GM19372 (cell line): ENCODE measurements around the gene POLR2H.
A peak's percentile ranks its signal among the peaks of the same experiment; 100 is the strongest.

Experiments
- ATAC-seq: cut with Tn5 transposase; IDR thresholded peaks from one replicate; pipeline ENCODE4 v1.9.1; 2021; ENCODE audit warnings: mild to moderate bottlenecking, low read depth, moderate library complexity; ENCODE audit not compliant: unreplicated experiment

POLR2H gene

DNA sequence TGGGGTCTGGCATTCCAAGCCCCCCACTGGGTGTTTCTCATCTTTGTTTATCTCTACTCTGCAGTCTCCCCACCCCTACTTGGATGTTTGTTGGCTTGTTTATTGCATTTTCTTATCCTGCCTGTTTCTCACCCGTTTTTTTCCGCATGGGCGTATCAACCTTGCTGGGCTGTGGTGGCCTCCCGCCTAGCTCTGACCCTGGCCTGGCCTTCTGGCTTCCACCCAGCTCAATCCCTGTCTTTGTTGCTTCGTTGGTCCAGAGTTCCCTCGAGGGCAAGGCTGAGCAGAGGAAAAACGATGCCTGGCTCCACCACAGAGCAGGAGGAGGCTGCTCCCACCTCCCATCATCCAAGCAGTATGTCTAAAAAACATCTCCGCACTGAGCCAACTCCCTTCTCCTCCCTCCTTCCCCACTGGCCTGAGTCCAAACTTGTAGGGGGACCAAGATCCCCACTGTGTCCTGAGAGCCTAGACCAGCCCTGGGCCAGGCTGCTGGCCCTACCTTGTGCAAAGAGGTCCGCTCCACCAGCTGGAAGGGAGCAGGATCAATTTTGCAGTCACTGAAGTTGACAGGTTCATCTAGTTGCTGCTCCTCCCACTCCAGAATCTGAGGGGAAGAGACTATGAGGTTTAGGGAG is 9.9 kb upstream of the POLR2H start:
- no peak for ATAC-seq

GRCh38 chr3:184352149-184352785 is 9.2 kb upstream of the POLR2H start:
- ATAC-seq = no peak

DNA sequence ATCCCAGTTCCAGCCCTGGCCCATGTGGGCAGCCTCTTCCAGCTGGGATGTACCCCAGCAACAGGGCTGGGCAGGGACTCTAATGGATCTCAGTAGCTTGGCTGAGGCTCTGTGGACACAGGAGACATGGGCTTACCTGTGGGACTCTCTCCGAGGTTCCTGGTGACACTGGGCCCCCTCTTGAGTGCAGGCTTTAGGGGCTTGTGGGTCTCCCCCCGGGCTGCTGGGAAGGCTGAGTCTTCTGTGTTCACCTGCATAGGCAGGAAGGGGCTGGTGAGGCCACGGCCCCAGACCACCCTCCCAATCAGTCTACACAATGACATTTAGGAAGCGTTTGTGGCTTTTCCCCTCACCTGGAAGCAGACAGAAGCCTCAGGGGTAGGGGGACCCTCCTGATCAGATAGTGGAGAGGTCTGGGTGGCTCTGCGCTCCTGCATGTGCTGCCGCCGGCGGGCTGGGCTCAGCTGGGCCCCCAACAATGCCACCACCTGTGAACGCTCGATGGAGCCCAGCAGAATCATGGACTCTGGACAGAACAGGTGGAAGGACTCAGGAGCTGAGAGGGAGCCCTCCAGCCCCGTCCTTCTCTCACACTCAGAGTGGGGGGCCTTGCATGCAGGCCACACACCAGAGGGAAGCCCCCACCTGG is 8.5 kb upstream of the POLR2H start:
- no peak for ATAC-seq

DNA sequence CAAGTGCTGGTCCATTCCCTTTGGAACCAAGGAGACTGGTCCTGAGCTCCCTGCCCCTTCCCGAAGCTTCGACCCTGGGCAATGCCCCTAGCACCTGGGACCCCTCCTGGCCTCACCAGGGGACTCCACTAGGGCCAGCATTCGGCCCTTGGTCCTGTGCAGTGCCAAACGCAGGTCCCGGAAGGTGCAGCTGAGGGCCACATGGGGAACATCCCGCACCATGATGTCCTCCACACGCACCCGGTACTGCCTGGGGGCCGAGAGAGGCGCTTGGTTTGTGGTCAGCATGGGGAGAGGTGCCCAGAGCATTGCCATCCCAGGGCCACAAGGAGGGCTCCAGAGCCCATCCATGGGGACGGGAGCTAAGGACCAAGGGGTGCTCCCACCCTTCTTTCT is 8.0 kb upstream of the POLR2H start:
- ATAC-seq = no peak

DNA sequence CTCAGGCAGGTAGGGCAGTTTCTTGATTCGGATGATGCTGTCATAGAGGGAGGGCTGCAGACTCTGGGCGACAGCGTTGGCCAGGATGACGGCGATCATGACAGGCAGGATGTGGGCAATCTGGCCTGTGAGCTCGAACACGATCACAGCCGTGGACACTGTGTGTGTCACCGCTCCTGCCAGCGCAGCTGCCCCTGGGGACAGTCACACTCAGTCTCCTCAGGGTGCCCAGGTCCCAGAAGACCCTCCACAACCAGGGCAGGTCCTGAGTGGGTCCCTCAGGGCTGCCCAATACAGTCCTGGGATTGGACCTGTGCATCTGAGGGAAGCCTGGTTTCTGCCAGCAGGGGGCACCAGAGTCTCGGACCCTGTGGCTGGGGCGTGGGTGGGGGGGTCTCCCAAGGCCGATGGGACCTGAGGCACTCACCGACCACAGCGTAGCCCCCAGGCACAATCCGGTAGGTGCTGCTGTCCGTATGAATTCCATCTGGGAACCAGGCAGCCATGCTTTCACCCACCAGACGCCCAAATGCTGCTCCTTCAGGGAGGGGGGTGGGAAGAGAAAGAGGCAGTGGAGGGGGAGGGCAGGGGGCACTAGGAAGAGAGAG is 7.3 kb upstream of the POLR2H start:
- ATAC-seq = peak; percentile 49

- no peak for ATAC-seq
Observed at GRCh38 chr3:184354754-184355153, 6.8 kb upstream of the POLR2H start.

DNA sequence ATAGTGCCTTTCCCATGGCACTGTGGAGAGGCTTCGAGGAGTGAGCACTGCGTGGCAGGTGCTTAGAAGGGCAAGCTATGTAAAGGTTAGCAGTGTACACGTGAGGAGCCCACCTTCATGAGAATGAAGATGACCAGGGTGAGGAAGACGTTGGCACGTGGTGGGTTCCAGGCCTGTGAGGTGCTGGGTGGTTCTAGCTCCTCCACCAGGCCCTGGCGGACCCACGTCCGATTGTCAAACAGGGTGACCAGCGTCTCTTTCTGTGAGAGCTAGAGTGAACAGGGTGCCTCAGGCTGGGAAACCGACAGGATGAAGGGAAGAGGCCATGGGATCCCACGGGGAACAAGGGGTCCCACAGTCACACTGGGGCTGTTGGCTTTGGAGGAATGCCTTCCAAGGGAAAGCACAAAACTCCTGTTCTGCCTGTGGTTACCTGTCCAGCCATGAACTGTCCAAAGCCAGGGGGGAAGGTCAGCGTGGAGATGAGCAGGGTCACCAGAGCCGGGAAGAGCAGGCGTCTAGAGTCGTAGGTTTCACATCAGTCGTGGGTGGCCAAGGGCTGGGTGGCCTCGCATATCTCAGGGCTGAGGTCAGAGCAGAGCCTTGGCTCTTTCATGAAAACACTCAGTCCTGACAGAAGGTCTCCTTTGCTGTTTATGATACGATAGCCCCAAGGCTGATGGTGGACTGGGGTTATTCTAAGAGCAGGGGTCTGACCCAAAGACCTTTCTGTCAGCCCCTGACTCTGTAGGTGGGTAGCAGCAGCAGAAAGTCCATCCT is 6.1 kb upstream of the POLR2H start:
- ATAC-seq = no peak

DNA sequence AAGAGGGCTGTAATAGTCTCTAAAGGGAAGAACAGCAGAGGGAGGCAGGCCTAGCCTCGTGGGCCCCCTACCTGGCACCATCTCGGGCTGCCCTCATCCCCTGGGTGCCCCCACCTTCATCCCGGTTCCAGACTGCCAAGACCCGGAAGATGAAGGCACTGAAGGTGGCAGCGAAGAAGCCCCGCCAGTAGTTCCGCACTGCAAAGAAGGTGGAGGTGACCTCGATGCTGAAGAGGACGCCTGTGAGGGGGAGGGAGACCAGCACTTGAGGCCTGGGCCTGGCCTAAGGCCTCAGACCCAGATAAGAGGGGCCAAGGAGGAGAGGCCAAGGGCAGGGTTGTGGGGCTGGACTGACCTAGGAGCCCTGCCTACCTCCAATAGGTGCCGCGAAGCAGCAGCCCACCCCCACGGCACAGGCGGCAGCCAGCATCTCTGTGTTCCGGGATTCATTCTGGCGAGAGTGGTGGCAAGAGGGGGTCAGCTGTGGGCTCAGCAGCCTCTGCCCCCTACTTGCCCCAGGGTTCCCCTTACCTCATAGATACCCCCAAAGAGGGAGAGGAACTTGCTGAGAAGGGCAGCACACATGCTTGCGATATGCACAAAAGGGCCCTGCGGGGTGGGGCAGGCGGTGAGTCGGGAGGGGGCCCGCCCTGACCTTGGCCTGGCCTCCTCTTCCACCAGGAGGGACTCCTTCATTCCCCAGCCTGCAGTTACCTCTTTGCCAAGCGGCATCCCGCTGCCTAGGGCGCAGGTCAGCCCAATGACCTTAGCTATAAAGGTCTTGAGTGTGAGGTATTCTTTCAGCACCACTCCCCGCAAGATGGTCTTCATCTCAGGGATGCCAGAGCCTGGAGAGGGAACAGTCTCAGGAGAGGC is 4.0 kb upstream of the POLR2H start:
- no peak for ATAC-seq

GRCh38 chr3:184358124-184358767 is 3.3 kb upstream of the POLR2H start:
- no peak for ATAC-seq

GRCh38 chr3:184358921-184359350 is 2.6 kb upstream of the POLR2H start:
- ATAC-seq = no peak

GRCh38 chr3:184359610-184360009 is 1.9 kb upstream of the POLR2H start:
- no peak for ATAC-seq

- no peak for ATAC-seq
Observed at GRCh38 chr3:184360070-184360928, 1.2 kb upstream of the POLR2H start.

- peak; percentile 3 for ATAC-seq
Observed at GRCh38 chr3:184360929-184361531, 480 bp upstream of the POLR2H start.

GRCh38 chr3:184361932-184362667 is 590 bp downstream of the POLR2H start:
- no peak for ATAC-seq

- peak; percentile 83 for ATAC-seq
Observed at GRCh38 chr3:184362668-184363546, 1.4 kb downstream of the POLR2H start.

DNA sequence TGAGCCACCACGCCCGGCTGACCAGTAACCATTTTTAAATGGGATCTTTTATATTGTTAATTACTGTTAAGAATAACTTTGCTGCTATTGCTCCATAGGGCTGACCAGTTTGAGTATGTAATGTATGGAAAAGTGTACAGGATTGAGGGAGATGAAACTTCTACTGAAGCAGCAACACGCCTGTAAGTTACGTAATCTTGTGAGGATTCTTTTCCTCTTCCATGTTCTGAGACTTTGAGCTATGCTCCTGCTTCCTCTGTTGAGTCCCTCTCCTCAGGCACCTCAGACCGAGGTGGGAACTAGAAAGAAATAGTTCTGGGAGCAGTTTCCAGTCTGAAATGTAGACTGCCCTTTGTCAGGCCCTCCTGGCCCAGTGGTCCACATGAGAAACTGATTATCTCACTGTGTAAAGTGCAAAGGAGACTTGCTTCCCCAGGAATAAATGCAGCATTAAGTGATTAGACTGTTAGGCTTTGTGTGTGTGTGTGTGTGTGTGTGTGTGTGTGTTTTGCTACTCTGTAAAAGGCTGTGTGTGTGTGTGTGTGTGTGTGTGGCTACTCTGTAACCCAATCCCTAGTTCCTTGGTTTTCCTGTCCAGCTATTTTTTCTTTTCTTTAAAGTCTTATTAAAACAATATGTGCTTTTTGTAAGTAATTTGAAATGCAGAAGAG is 5.2 kb downstream of the POLR2H start:
- ATAC-seq = no peak
